Gastrocnemius medialis (tissue), 4 donors: ENCODE results near the gene GPRC5A. TPM values are rescaled to one million over a fixed set of nuclear protein-coding genes. Genes with fewer than 3 reads are reported as not detected.

Source experiments
- ATAC-seq, 2 donors: fragments of 150-250 bp; one replicate each; pipeline ENCODE4 v1.9.1; 2016
- DNase-seq, 2 donors: peaks; one replicate each; pipeline ENCODE4 v3.0.0-alpha.2; 2019
- H3K27ac ChIP-seq, 4 donors: fragments of 200-600 bp; sonication (generic); 1 replicate in 1 of 4; 2 replicates in 3 of 4; pipeline ENCODE4 v1.5.1; 2016 to 2018; ENCODE audit warnings: mild to moderate bottlenecking in 2 of 4, moderate library complexity in 1 of 4
- H3K27me3 ChIP-seq, 3 donors: fragments of 200-600 bp; sonication (generic) in 2 of 3; 1 replicate in 1 of 3; 2 replicates in 2 of 3; pipeline versions ENCODE4 v1.5.1 to v1.6.0; 2016 to 2019; ENCODE audit warnings: mild to moderate bottlenecking in 1 of 3, moderate library complexity in 1 of 3
- H3K36me3 ChIP-seq, 2 donors: fragments of 200-600 bp; sonication (generic) in 1 of 2; one replicate each; pipeline ENCODE4 v1.5.1; 2017 to 2018
- H3K4me1 ChIP-seq, 2 donors: fragments of 200-600 bp; sonication (generic) in 1 of 2; one replicate each; pipeline ENCODE4 v1.5.1; 2016 to 2017; ENCODE audit warnings: mild to moderate bottlenecking in 2 of 2
- H3K4me3 ChIP-seq, 4 donors: fragments of 200-600 bp; sonication (generic) in 3 of 4; 1 replicate in 1 of 4; 2 replicates in 3 of 4; pipeline ENCODE4 v1.5.1; 2016 to 2019; ENCODE audit warnings: mild to moderate bottlenecking in 2 of 4
- H3K9me3 ChIP-seq, 3 donors: fragments of 200-600 bp; sonication (generic) in 2 of 3; 1 replicate in 1 of 3; 2 replicates in 2 of 3; pipeline ENCODE4 v1.5.1; 2016 to 2019
- CTCF ChIP-seq, 5 experiments: fragments of 450-650 bp in 3 of 5; fragments of 200-600 bp in 2 of 5; sonication (generic) in 2 of 5; IDR thresholded peaks in 4 of 5; conservative IDR thresholded peaks in 1 of 5; 1 replicate in 4 of 5; 2 replicates in 1 of 5; pipeline ENCODE4 v1.5.1; 2016 to 2019; ENCODE audit warnings: antibody characterized with exemption in 5 of 5, mild to moderate bottlenecking in 3 of 5, moderate library complexity in 3 of 5
- POLR2A ChIP-seq, 2 donors: fragments of 450-650 bp; IDR thresholded peaks; one replicate each; pipeline ENCODE4 v1.6.1; 2017; ENCODE audit warnings: antibody characterized with exemption in 2 of 2, mild to moderate bottlenecking in 2 of 2, moderate library complexity in 2 of 2
- in situ Hi-C, 4 donors: fragments of 200-750 bp; cut with MboI; loops; one replicate each; pipeline versions ENCODE4 v1.15.0 to v1.8.0; 2017; ENCODE audit warnings: low sequenced_read_pairs in 4 of 4
- intact Hi-C: fragments of 100-400 bp; cut with DNase I; formaldehyde crosslinking; loops from one replicate; pipeline ENCODE4 v1.15.1; 2023; ENCODE audit warnings: low total_unique reads
- total RNA-seq, 4 donors: library from RNA; depleted of rRNA; stranded (reverse); fragments of >200 nt; gene quantifications; one replicate each; pipeline versions ENCODE4 v1.1.0 to v1.2.3, GENCODE V29; 2016

GPRC5A gene
- total RNA-seq, 4 donors from 2014 or later: 0.23 to 5.8 (median 0.52) TPM

GRCh38 chr12:12912711-12913110 is 21.3 kb downstream of the GPRC5A start:
- Histone ChIP-seq H3K27ac (no peak overlapping the region), H3K9me3 (no peaks in the 10 kb centered on the region), H3K36me3 (no peaks in the 10 kb centered on the region), H3K27me3 (no peaks in the 10 kb centered on the region), H3K4me1 (no peaks in the 10 kb centered on the region), H3K4me3 (no peak overlapping the region)
- ATAC-seq (no peak), DNase-seq (no peak)
- intact Hi-C loops (no loop called here), in situ Hi-C loops (loop anchor here in 3 of 4 donors (10.0 to 25.0 kb wide), 4 partner anchors 82 to 1250 kb away; no protein-coding TSS in a partner anchor)
- TF ChIP-seq POLR2A (IDR thresholded peaks at IDR 0.05): no peak
- TF ChIP-seq CTCF (IDR thresholded peaks at IDR 0.05 in 4 of 5, conservative IDR thresholded peaks at IDR 0.05 in 1 of 5): no peak

- intact Hi-C loops: loop anchor here (1.0 to 5.0 kb wide), 3 partner anchors 68 to 297 kb away; partner anchors contain the start of gene GSG1
- in situ Hi-C loops: loop anchor here in 3 of 4 donors (5.0 to 25.0 kb wide), 6 partner anchors 67 to 1247 kb away; no protein-coding TSS in a partner anchor
- Histone ChIP-seq H3K4me3 (no peak overlapping the region), H3K9me3 (no peaks in the 10 kb centered on the region), H3K4me1 (no peaks in the 10 kb centered on the region), H3K27me3 (no peaks in the 10 kb centered on the region), H3K27ac (peak overlapping the region in 1 of 4 donors; percentile 7), H3K36me3 (no peaks in the 10 kb centered on the region)
- TF ChIP-seq POLR2A (IDR thresholded peaks at IDR 0.05) (no peak), CTCF (IDR thresholded peaks at IDR 0.05 in 4 of 5, conservative IDR thresholded peaks at IDR 0.05 in 1 of 5) (no peak)
- ATAC-seq: no peak
- DNase-seq: no peak
Measured at GRCh38 chr12:12915656-12916055, 24.3 kb downstream of the GPRC5A start.

GRCh38 chr12:12916135-12916944 is 25.0 kb downstream of the GPRC5A start:
- Histone ChIP-seq H3K36me3 (no peaks in the 10 kb centered on the region), H3K27me3 (no peaks in the 10 kb centered on the region), H3K27ac (peak overlapping the region in 3 of 4 donors; percentile 7 to 39 (median 14)), H3K9me3 (no peaks in the 10 kb centered on the region), H3K4me1 (no peaks in the 10 kb centered on the region), H3K4me3 (peak overlapping the region in 2 of 4 donors; percentile 0 to 21)
- peak; percentile 82 to 95 for ATAC-seq
- in situ Hi-C loops: loop anchor here in 3 of 4 donors (5.0 to 25.0 kb wide), 6 partner anchors 66 to 1246 kb away; no protein-coding TSS in a partner anchor
- no peak for TF ChIP-seq POLR2A (IDR thresholded peaks at IDR 0.05)
- peak; percentile 90 to 97 (median 93) for TF ChIP-seq CTCF (IDR thresholded peaks at IDR 0.05 in 4 of 5, conservative IDR thresholded peaks at IDR 0.05 in 1 of 5)
- peak; percentile 57 to 72 for DNase-seq
- intact Hi-C loops: loop anchor here (1.0 to 5.0 kb wide), 3 partner anchors 67 to 296 kb away; partner anchors contain the start of gene GSG1

- Histone ChIP-seq H3K4me1 (no peaks in the 10 kb centered on the region), H3K9me3 (no peaks in the 10 kb centered on the region), H3K36me3 (no peaks in the 10 kb centered on the region), H3K27me3 (no peaks in the 10 kb centered on the region), H3K27ac (no peak overlapping the region), H3K4me3 (no peak overlapping the region)
- in situ Hi-C loops: loop anchor here in 3 of 4 donors (5.0 to 25.0 kb wide), 6 partner anchors 65 to 1245 kb away; no protein-coding TSS in a partner anchor
- intact Hi-C loops: loop anchor here (5.0 kb wide), 1 partner anchor 185 kb away; the partner anchor contains the start of gene GSG1
- ATAC-seq (no peak), DNase-seq (no peak)
- TF ChIP-seq CTCF (IDR thresholded peaks at IDR 0.05 in 4 of 5, conservative IDR thresholded peaks at IDR 0.05 in 1 of 5): no peak
- TF ChIP-seq POLR2A (IDR thresholded peaks at IDR 0.05): no peak
Measured at GRCh38 chr12:12917517-12917916, 26.2 kb downstream of the GPRC5A start.
